BJ (cell line): ENCODE results near the gene MCC. TPM values are rescaled to one million over a fixed set of nuclear protein-coding genes. Genes with fewer than 3 reads are reported as not detected.

Experiments used
- CTCF ChIA-PET: fragments of 350-600 bp; formaldehyde crosslinking; extraction: SDS; loops from one replicate; lab custom pipeline; 2021; ENCODE audit warnings: antibody characterized with exemption, inconsistent platforms; lab: Yijun Ruan, JAX
- POLR2A ChIA-PET: fragments of 300-600 bp; sonication (Branson Sonifier 250); formaldehyde crosslinking; extraction: SDS; loops from one replicate; lab custom pipeline; 2021; ENCODE audit warnings: antibody characterized with exemption; lab: Charles Lee
- DNase-seq: peaks from one replicate; pipeline ENCODE4 v3.0.0-alpha.2; 2011; ENCODE audit warnings: low read depth
- H3K27me3 ChIP-seq: 2 replicates; pipeline ENCODE4 v1.6.0; 2011; ENCODE audit warnings: low read length; ENCODE audit not compliant: control insufficient read depth, insufficient read depth
- H3K36me3 ChIP-seq: 2 replicates; pipeline ENCODE4 v1.5.1; 2011; ENCODE audit warnings: low read length; ENCODE audit not compliant: control insufficient read depth, insufficient read depth
- H3K4me3 ChIP-seq: 2 replicates; pipeline ENCODE4 v1.5.1; 2011; ENCODE audit warnings: low read depth, mild to moderate bottlenecking, control low read depth, low read length
- CTCF ChIP-seq: IDR thresholded peaks from 2 replicates; pipeline ENCODE4 v1.5.1; 2011; ENCODE audit warnings: low read depth, mild to moderate bottlenecking, control low read depth, inconsistent platforms, low read length, moderate library complexity; ENCODE audit not compliant: insufficient read depth
- polyA plus RNA-seq: library from polyadenylated mRNA; depleted of rRNA; stranded (reverse); fragments of >200 nt; gene quantifications from 2 replicates; pipeline ENCODE4 v1.2.3, GENCODE V29; 2011

Gene MCC
- polyA plus RNA-seq, 1 experiment: 2.3 TPM

GRCh38 chr5:113389116-113389515 lies 99.1 kb downstream of the MCC start:
- ChIA-PET CTCF (interaction anchor here (1.5 to 2.1 kb wide), 2 partner anchors 10 to 53 kb away, joined by 3 to 11 read pairs; no protein-coding TSS in a partner anchor), POLR2A (no interaction called here)
- DNase-seq: no peak

GRCh38 chr5:113387844-113388243 lies 100.4 kb downstream of the MCC start:
- DNase-seq: no peak
- CTCF ChIA-PET: interaction anchor here (0.5 to 2.1 kb wide), 4 partner anchors 8 to 236 kb away, joined by 3 to 11 read pairs (median 4); no protein-coding TSS in a partner anchor
- no peaks in the 10 kb centered on the region for H3K36me3 ChIP-seq
- no peak overlapping the region for H3K4me3 ChIP-seq
- TF ChIP-seq CTCF: no peak
- POLR2A ChIA-PET: no interaction called here
- H3K27me3 ChIP-seq: no peaks in the 10 kb centered on the region

More at GRCh38 chr5:113389116-113389515, 99.1 kb downstream of the MCC start:
- no peak for TF ChIP-seq CTCF
- no peak overlapping the region for H3K4me3 ChIP-seq
- H3K36me3 ChIP-seq: no peaks in the 10 kb centered on the region
- no peaks in the 10 kb centered on the region for H3K27me3 ChIP-seq

GRCh38 chr5:113384782-113385285 lies 103.4 kb downstream of the MCC start:
- Histone ChIP-seq H3K4me3 (no peak overlapping the region), H3K36me3 (no peaks in the 10 kb centered on the region), H3K27me3 (no peaks in the 10 kb centered on the region)
- ChIA-PET CTCF (interaction anchor here (0.9 to 1.1 kb wide), 2 partner anchors 126 to 221 kb away, joined by 3 to 6 read pairs; no protein-coding TSS in a partner anchor), POLR2A (no interaction called here)
- TF ChIP-seq CTCF: no peak
- DNase-seq: no peak

GRCh38 chr5:113382731-113383130 lies 105.5 kb downstream of the MCC start:
- no peaks in the 10 kb centered on the region for H3K36me3 ChIP-seq

GRCh38 chr5:113381791-113382190 lies 106.5 kb downstream of the MCC start:
- ChIA-PET POLR2A (no interaction called here), CTCF (interaction anchor here (0.7 to 5.7 kb wide), 5 partner anchors 9 to 130 kb away, joined by 3 to 60 read pairs (median 3); partner anchors contain the start of gene YTHDC2)
- Histone ChIP-seq H3K4me3 (no peak overlapping the region), H3K27me3 (no peaks in the 10 kb centered on the region), H3K36me3 (no peaks in the 10 kb centered on the region)
- no peak for DNase-seq
- TF ChIP-seq CTCF: no peak

More at GRCh38 chr5:113382731-113383130, 105.5 kb downstream of the MCC start:
- ChIA-PET POLR2A (no interaction called here), CTCF (interaction anchor here (1.2 to 5.7 kb wide), 2 partner anchors 21 to 129 kb away, joined by 4 to 60 read pairs; partner anchors contain the start of gene YTHDC2)
- H3K4me3 ChIP-seq: no peak overlapping the region
- H3K27me3 ChIP-seq: no peaks in the 10 kb centered on the region
- no peak for DNase-seq
- TF ChIP-seq CTCF: no peak
